RPMI7951 (cell line): ENCODE measurements around the gene CFAP47. TPM values are rescaled to one million over a fixed set of nuclear protein-coding genes. Genes with fewer than 3 reads are reported as not detected.
A peak's percentile ranks its signal among the peaks of the same experiment; 100 is the strongest.
"Not testable (repeated sequence)": the region's sequence is repeated elsewhere in the genome, so short reads cannot be mapped to it uniquely, and the experiment has no call there.

Source experiments
- DNase-seq: peaks from one replicate; pipeline ENCODE4 v3.0.0-alpha.2; 2012; ENCODE audit warnings: low read depth
- total RNA-seq: library from RNA; depleted of rRNA; stranded (reverse); fragments of >200 nt; shearing (Covaris generic); gene quantifications from 2 replicates; pipeline ENCODE4 v1.2.3, GENCODE V29; 2014; rRNA removed

The CFAP47 gene, protein sequence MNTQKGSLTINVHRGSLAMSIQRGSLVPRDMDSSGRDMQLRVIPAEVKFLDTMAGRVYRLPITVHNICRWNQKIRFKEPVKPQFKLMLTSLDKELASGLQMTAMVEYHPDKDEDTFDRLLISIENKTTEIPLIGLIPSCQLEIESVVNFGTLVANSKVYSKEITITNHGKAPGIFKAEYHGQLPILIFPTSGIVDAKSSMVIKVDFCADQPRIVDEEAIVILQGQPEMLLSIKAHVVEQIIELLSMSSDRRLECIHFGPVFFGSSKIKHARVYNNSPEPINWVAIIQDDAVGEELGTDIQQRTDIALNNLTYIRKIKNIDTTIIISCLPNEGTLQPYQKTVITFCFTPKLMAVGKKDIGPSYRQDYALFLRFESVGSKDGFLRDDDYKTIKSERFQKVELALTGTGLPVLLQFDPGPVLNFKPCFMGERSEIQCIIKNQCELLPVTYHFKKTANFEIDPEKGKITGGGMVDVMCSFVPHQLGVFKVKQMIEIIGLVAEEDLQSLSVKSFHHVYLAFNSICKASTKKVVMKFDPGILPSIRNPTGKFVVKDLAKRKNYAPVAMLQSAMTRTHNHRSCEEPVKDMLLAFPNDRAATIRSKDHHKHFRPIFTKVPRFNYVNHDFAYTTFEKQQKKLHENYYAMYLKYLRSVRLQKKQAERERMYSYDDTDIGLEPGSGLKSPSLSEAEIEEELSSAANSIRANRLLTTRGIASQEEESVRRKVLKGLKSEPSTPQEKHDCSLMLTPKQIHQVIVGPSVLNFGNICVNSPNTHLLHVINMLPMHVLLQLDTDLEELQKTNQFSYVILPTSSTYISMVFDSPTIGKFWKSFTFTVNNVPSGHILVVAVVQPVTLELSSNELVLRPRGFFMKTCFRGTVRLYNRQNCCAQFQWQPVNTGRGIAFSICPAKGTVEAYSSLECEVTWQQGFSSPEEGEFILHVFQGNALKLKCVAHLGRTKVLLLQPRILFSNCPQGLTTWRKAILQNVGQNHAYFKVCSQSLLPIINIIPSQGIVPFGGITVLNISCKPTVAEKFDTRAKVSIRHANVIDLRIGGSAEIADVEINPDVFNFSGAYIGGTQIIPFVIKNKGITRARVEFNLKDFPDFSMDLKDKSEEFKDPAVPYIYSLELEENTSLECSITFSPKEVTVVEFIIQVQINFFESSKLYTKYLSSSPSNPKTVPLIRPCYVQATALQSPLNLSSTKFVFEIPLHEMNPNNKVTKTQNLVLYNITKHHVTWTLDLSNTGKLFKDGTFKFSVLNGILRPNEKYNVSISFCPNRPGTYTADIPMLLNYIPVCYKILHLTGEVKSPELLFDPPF (N-terminal part only)
- 0.12 TPM in 1 of 2 replicates, not detected in the other for total RNA-seq

GRCh38 chrX:35919536-35920309, at the start of gene CFAP47:
TSS of gene CFAP47 (plus strand) at chrX:35919734. CDS start at chrX:35919800, 66 bp downstream.
- DNase-seq = peak; percentile 4

GRCh38 chrX:35880601-35881000, 38.9 kb upstream of the CFAP47 start:
- no peak for DNase-seq

DNA sequence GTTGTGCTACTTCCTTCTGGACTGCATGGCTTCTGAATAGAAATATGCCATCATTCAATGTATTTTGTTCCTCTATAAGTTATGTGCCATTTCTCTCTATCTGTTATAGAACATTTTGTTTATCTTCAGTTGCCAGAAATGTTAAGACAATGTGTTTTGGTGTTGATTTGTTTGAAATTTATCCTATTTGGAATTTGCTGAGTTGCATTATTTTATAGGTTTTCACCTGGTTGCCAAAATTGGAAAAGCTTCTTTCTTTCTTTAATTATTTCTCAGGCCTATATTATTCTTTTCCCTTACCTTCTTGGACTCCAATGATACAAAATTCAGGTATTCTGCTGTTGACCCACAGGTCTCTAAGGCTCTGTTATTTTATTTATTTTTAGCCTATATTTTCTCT, 33.4 kb upstream of the CFAP47 start:
- DNase-seq = no peak

DNA sequence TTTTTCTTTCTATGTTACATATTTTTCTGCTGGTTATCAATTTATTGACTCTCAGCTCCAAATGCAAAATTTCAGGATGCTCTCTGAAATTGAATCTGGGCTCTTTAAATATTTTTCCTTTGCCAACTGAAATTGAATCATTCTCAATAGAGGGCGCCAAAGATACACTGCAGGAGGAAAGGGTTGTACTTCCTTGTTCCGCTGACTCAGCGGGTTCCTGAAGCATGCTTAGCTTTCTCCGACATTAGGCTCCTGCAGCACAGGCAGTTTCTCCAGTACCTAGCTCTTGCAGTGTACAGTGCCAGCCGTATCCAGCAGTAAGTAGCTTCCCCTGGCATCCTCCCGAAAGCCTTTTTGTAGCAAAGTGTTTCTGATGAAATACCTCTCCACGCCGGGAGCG, 28.8 kb upstream of the CFAP47 start:
- DNase-seq = peak; percentile 63

GRCh38 chrX:35986816-35987215, 67.3 kb downstream of the CFAP47 start:
- not testable (repeated sequence) for DNase-seq

DNA sequence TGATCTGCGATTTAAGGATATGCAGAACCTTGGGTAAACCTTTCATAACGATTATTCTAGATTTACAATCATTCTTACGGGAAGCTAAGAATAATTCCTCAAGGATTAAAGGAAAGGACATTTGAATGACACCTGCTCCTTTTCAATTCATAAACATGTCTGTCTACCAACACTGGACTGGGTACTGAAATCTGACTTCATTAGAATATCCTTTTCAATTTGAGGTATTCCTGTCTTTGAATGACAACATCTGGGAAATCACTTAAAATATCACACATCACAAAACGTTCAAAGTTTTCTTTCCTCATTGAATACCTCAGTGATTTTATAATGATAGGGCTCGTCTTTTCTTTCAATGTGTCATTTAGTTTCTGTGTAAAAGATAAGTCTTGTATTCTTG, 87.7 kb downstream of the CFAP47 start:
- DNase-seq = no peak

DNA sequence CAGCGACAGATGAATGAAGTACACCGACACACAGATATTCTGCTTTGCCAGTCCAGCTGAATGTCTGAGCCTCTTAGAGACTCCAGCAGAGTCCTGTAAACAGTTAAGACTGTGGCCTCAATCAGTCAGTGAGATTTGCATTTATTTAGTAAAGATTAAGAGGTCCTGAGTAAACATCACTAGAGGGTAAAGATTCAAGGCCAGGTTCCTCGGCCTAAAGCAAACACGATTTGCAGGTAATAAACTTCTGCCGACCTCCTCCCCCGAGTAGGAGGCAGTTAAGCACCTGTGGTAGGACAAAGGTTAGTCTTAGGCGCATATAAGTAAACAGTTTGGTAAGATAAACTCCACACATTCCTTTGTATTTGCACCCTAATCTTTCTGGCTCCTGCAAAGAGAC, 99.6 kb downstream of the CFAP47 start:
- DNase-seq = no peak

DNA sequence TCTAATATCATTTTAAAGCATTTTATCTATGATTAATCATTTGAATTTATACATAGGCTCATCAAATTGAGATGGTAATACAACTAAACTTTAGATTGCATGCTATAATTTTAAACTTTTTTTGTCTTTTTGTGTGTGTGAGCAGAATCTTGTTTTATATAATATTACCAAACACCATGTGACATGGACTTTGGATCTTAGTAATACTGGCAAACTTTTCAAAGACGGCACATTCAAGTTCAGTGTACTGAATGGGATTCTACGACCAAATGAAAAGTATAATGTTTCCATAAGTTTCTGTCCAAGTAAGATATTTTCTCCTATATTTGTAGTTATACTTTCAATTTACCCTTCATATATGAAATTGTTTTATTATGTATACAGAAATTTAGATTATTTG, 116.0 kb downstream of the CFAP47 start:
- DNase-seq = no peak

DNA sequence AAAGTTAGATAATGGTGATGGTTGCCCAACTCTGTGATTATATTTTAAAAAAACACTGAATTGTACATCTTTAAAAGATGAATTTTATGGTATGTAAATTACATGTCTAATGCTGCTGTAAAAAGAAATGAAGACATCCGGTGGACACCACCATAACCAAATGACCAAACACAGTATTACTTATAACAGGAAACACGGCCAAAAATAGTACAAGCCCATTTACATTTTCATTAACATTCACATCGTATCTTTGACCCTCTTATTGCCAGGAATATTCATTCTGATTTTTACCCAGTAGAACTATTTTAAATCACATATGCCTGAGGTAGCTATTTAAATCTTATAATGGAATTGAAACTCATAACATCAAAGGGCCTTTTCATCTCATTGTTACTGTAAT, 143.2 kb downstream of the CFAP47 start:
- DNase-seq = no peak

GRCh38 chrX:36071061-36071460, 151.5 kb downstream of the CFAP47 start:
- DNase-seq = no peak

DNA sequence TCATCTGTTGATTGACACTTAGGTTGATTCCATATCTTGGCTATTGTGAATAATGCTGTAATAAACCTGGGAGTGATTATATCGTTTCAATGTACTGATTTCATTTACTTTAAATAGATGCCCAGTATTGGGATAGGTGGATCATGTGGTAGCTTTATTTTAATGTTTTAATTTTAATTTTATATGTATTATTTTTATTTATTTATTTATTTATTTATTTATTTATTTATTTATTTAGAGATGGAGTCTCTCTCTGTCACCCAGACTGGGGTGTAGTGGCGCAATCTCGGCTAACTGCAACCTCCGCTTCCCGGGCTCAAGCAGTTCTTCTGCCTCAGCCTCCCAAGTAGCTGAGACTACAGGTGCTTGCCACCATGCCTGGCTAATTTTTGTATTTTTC, 155.5 kb downstream of the CFAP47 start:
- not testable (repeated sequence) for DNase-seq

GRCh38 chrX:36083256-36083655, 163.7 kb downstream of the CFAP47 start:
- DNase-seq = no peak

GRCh38 chrX:36087366-36087765, 167.8 kb downstream of the CFAP47 start:
- DNase-seq = no peak

DNA sequence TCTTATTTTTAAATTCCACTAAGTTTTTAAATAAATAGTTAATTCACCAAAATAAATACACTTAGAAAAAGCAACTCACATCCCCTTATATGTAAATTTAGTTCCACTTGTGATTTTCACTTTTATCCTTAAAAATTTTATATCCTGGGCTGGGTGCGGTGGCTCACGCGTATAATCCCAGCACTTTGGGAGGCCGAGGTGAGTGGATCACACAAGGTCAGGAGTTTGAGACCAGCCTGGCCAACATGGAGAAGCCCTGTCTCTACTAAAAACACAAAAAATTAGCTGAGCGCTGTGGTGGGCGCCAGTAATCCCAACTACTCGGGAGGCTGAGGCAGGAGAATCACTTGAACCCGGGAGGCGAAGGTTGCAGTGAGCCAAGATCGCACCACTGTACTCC, 169.4 kb downstream of the CFAP47 start:
- not testable (repeated sequence) for DNase-seq

DNA sequence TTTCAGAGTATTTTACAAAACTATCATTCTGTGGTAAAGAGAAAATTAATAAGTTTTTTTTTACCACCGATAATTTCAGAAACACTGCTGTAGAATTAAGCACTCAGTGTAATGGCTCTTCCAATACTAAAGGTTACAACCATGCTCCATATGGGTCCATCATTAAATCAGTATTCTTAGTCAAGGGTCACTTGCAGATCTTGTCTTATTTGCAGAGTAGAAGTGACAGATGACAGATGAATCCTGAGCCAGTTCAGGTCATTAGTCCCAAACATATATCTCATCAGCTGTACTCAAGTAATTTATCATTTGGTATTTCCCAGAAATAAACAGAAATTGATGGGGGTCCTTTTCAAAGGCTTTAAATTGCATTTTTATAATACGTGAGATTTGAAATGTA, 182.9 kb downstream of the CFAP47 start:
- no peak for DNase-seq

GRCh38 chrX:36116222-36116621, 196.7 kb downstream of the CFAP47 start:
- no peak for DNase-seq

DNA sequence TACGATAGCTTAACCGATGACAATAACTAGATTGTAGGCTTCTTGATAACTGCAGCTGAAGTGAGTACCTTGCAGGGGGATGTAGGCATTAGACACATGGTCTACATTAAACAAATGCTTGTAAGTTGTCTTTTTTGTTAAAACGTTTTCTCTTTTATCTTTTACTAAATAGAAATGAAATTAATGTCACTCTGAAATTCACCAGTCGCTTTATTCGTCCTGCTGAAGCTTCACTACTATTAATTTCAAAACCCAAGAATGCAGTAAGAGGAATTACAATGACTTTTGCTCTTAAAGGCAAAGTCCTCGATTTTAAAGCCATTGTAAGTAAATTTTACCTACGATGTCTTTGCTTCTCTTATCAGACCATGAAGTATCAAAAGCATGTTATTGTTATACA, 239.7 kb downstream of the CFAP47 start:
- no peak for DNase-seq

DNA sequence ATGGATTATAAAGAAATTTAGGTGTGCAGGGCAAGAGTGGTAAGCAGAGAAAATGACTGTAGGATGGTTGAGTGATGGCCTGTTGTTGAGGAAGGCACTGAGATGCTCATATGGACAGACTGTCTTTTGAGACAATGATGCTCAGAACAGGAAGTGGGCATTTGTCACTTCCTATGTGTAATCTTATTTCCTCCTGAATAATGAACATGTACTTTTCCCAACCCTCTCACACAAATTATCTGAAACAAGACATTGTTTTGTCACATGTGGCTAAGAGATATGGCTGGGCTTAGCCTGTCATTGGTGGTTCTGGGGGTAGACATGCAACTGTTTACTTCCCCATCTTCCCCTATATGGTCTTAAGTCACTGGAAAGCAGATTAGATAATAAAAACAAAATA, 240.5 kb downstream of the CFAP47 start:
- no peak for DNase-seq

- no peak for DNase-seq
Observed at GRCh38 chrX:36198575-36198974, 279.0 kb downstream of the CFAP47 start.

GRCh38 chrX:36199928-36200327, 280.4 kb downstream of the CFAP47 start:
- DNase-seq = no peak

GRCh38 chrX:36214924-36215323, 295.4 kb downstream of the CFAP47 start:
- no peak for DNase-seq
